ENCODE measurements around the gene PTPRK.

DNA sequence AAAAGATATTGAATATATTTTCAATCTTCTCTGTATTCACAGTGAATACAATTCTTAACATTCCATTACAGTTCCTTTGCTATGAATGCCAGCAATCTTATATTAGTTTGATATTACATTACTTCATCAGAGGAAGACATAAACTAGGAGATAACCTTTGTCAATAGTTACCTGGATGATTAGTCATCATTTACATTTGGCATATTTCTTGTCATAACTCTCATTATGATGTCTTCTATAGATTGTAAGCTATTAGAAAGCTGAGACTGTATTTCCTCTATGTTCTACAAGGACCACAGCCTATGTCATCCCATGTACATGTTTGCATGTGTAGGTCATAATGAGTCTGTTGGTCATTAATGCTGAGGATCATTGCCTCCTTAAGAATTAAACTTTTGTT, 7.8 kb upstream of the PTPRK start:
- TF ChIP-seq, protein P1, sequence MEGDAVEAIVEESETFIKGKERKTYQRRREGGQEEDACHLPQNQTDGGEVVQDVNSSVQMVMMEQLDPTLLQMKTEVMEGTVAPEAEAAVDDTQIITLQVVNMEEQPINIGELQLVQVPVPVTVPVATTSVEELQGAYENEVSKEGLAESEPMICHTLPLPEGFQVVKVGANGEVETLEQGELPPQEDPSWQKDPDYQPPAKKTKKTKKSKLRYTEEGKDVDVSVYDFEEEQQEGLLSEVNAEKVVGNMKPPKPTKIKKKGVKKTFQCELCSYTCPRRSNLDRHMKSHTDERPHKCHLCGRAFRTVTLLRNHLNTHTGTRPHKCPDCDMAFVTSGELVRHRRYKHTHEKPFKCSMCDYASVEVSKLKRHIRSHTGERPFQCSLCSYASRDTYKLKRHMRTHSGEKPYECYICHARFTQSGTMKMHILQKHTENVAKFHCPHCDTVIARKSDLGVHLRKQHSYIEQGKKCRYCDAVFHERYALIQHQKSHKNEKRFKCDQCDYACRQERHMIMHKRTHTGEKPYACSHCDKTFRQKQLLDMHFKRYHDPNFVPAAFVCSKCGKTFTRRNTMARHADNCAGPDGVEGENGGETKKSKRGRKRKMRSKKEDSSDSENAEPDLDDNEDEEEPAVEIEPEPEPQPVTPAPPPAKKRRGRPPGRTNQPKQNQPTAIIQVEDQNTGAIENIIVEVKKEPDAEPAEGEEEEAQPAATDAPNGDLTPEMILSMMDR (conservative IDR thresholded peaks at IDR 0.05 in 1 of 2, IDR thresholded peaks at IDR 0.05 in 1 of 2; ENCODE audit: extremely low read depth in 1 of 2, insufficient read depth in 1 of 2, low read depth in 1 of 2, low read length in 2 of 2), result no peak
- TF ChIP-seq EZH2 (IDR thresholded peaks at IDR 0.05; ENCODE audit: borderline replicate concordance, low read length), result no peak
